SK-N-SH treated with all-trans-retinoic acid at 6 μM for 48 hours (cell line): ENCODE results near the gene C21orf58.

Source experiments
- ATAC-seq: fragments of 200-7000 bp; cut with Tn5 transposase; 3 replicates; pipeline ENCODE4 v1.9.1; 2020; ENCODE audit warnings: mild to moderate bottlenecking, moderate library complexity
- ARNTL ChIP-seq: fragments of 450-650 bp; formaldehyde crosslinking; IDR thresholded peaks from 2 replicates; pipeline ENCODE4 v1.5.0; 2020; ENCODE audit warnings: low read depth, mild to moderate bottlenecking, moderate library complexity, borderline replicate concordance
- BACH2 ChIP-seq: fragments of 250-450 bp; sonication (Bioruptor Pico); IDR thresholded peaks from 2 replicates; pipeline ENCODE4 v1.9.0; 2021; ENCODE audit warnings: mild to moderate bottlenecking, borderline replicate concordance
- CSDC2 ChIP-seq: fragments of 250-450 bp; sonication (Bioruptor Pico); IDR thresholded peaks from 2 replicates; pipeline ENCODE4 v1.5.0; 2020; ENCODE audit warnings: mild to moderate bottlenecking, moderate library complexity
- ESRRG ChIP-seq: fragments of 250-450 bp; sonication (Bioruptor Pico); IDR thresholded peaks from 2 replicates; pipeline ENCODE4 v1.6.1; 2021; ENCODE audit warnings: mild to moderate bottlenecking
- GLIS3 ChIP-seq: fragments of 250-450 bp; sonication (Bioruptor Pico); IDR thresholded peaks from 2 replicates; pipeline ENCODE4 v1.5.0; 2020; ENCODE audit warnings: mild to moderate bottlenecking, moderate library complexity
- ISL1 ChIP-seq: fragments of 250-450 bp; sonication (Bioruptor Pico); IDR thresholded peaks from 2 replicates; pipeline ENCODE4 v2.1.2; 2022; ENCODE audit warnings: mild to moderate bottlenecking, moderate library complexity
- OSR1 ChIP-seq: fragments of 250-450 bp; sonication (Bioruptor Pico); IDR thresholded peaks from 2 replicates; pipeline ENCODE4 v1.8.0; 2022; ENCODE audit warnings: moderate library complexity, mild to moderate bottlenecking, inconsistent platforms
- PPARA ChIP-seq: fragments of 250-450 bp; sonication (Bioruptor Pico); IDR thresholded peaks from 2 replicates; pipeline ENCODE4 v1.5.0; 2020; ENCODE audit warnings: mild to moderate bottlenecking, borderline replicate concordance
- RARB ChIP-seq: fragments of 250-450 bp; sonication (Bioruptor Pico); IDR thresholded peaks from 2 replicates; pipeline ENCODE4 v1.8.0; 2021; ENCODE audit warnings: mild to moderate bottlenecking, moderate library complexity
- SNAI2 ChIP-seq: fragments of 250-450 bp; sonication (Bioruptor Pico); IDR thresholded peaks from 2 replicates; pipeline ENCODE4 v1.5.0; 2020; ENCODE audit warnings: mild to moderate bottlenecking, moderate library complexity
- TCF4 ChIP-seq: fragments of 250-450 bp; sonication (Bioruptor Pico); IDR thresholded peaks from 2 replicates; pipeline ENCODE4 v1.8.0; 2021; ENCODE audit warnings: mild to moderate bottlenecking, moderate library complexity, borderline replicate concordance
- TOX ChIP-seq: fragments of 250-450 bp; sonication (Bioruptor Pico); IDR thresholded peaks from 2 replicates; pipeline ENCODE4 v1.8.0; 2021; ENCODE audit warnings: mild to moderate bottlenecking, moderate library complexity, borderline replicate concordance
- ZC3H10 ChIP-seq: fragments of 250-450 bp; sonication (Bioruptor Pico); IDR thresholded peaks from 2 replicates; pipeline ENCODE4 v1.5.1; 2021; ENCODE audit warnings: mild to moderate bottlenecking, moderate library complexity
- ZFP3 ChIP-seq: fragments of 250-450 bp; sonication (Bioruptor Pico); IDR thresholded peaks from 2 replicates; pipeline ENCODE4 v1.5.0; 2020; ENCODE audit warnings: mild to moderate bottlenecking, moderate library complexity
- ZFP30 ChIP-seq: fragments of 450-650 bp; formaldehyde crosslinking; IDR thresholded peaks from 2 replicates; pipeline ENCODE4 v1.5.0; 2022; ENCODE audit warnings: mild to moderate bottlenecking, moderate library complexity
- ZNF565 ChIP-seq: fragments of 450-650 bp; formaldehyde crosslinking; conservative IDR thresholded peaks from 2 replicates; pipeline ENCODE4 v1.5.0; 2020; ENCODE audit warnings: low read depth, mild to moderate bottlenecking, moderate library complexity
- ZNF70 ChIP-seq: fragments of 450-650 bp; formaldehyde crosslinking; IDR thresholded peaks from 2 replicates; pipeline ENCODE4 v1.5.0; 2020; ENCODE audit warnings: mild to moderate bottlenecking, moderate library complexity
- ZNF8 ChIP-seq: fragments of 450-650 bp; formaldehyde crosslinking; IDR thresholded peaks from 2 replicates; pipeline ENCODE4 v1.5.0; 2020; ENCODE audit warnings: mild to moderate bottlenecking, moderate library complexity
- TF ChIP-seq, protein P1 (sequence below): fragments of 250-450 bp; sonication (Bioruptor Pico); IDR thresholded peaks from 2 replicates; pipeline ENCODE4 v1.5.1; 2020; ENCODE audit warnings: low read depth, mild to moderate bottlenecking, moderate library complexity
- TF ChIP-seq, protein P2 (sequence below): fragments of 250-450 bp; sonication (Bioruptor Pico); IDR thresholded peaks from 2 replicates; pipeline ENCODE4 v1.8.0; 2020; ENCODE audit warnings: mild to moderate bottlenecking, moderate library complexity, borderline replicate concordance
- TF ChIP-seq, protein P3 (sequence below): fragments of 250-450 bp; sonication (Bioruptor Pico); IDR thresholded peaks from 2 replicates; pipeline ENCODE4 v1.8.0; 2021; ENCODE audit warnings: low read depth, mild to moderate bottlenecking, moderate library complexity, borderline replicate concordance
- TF ChIP-seq, protein P4 (sequence below): fragments of 250-450 bp; sonication (Bioruptor Pico); IDR thresholded peaks from 2 replicates; pipeline ENCODE4 v1.5.0; 2020; ENCODE audit warnings: mild to moderate bottlenecking, moderate library complexity

Gene C21orf58

DNA sequence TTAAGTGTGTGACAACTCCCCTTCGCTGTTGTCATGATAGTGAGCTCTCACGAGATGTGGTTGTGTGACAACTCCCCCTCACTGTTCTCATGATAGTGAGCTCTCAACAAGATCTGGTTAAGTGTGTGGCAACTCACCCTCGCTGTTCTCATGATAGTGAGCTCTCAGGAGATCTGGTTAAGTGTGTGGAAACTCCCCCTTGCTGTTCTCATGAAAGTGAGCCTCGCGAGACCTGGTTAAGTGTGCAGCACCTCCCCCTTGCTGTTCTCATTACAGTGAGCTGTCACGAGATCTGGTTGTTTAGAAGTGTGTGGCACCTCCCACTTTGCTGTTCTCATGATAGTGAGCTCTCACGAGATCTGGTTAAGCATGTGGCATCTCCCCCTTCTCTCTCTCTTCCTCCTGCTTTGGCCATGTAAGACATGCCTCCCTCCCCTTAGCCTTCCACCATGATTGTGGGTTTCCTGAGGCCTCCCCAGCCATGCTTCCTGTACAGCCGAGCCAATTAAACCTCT lies 70.0 kb downstream of the C21orf58 start:
- TF ChIP-seq, protein P1, sequence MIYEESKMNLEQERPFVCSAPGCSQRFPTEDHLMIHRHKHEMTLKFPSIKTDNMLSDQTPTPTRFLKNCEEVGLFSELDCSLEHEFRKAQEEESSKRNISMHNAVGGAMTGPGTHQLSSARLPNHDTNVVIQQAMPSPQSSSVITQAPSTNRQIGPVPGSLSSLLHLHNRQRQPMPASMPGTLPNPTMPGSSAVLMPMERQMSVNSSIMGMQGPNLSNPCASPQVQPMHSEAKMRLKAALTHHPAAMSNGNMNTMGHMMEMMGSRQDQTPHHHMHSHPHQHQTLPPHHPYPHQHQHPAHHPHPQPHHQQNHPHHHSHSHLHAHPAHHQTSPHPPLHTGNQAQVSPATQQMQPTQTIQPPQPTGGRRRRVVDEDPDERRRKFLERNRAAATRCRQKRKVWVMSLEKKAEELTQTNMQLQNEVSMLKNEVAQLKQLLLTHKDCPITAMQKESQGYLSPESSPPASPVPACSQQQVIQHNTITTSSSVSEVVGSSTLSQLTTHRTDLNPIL (CRISPR knock-in tag) = no peak
- TF ChIP-seq BACH2 (no peak), ZNF565 (CRISPR knock-in tag) (no peak), CSDC2 (CRISPR knock-in tag) (no peak), RARB (no peak), ESRRG (CRISPR knock-in tag) (no peak), ZNF70 (CRISPR knock-in tag) (no peak), GLIS3 (no peak), SNAI2 (no peak), TOX (no peak), ISL1 (CRISPR knock-in tag) (no peak), ARNTL (no peak), ZFP3 (CRISPR knock-in tag) (no peak), ZFP30 (CRISPR knock-in tag) (no peak), ZC3H10 (CRISPR knock-in tag) (no peak), OSR1 (CRISPR knock-in tag) (no peak)
- TF ChIP-seq, protein P2, sequence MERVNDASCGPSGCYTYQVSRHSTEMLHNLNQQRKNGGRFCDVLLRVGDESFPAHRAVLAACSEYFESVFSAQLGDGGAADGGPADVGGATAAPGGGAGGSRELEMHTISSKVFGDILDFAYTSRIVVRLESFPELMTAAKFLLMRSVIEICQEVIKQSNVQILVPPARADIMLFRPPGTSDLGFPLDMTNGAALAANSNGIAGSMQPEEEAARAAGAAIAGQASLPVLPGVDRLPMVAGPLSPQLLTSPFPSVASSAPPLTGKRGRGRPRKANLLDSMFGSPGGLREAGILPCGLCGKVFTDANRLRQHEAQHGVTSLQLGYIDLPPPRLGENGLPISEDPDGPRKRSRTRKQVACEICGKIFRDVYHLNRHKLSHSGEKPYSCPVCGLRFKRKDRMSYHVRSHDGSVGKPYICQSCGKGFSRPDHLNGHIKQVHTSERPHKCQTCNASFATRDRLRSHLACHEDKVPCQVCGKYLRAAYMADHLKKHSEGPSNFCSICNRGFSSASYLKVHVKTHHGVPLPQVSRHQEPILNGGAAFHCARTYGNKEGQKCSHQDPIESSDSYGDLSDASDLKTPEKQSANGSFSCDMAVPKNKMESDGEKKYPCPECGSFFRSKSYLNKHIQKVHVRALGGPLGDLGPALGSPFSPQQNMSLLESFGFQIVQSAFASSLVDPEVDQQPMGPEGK (CRISPR knock-in tag) = no peak
- TF ChIP-seq, protein P3, sequence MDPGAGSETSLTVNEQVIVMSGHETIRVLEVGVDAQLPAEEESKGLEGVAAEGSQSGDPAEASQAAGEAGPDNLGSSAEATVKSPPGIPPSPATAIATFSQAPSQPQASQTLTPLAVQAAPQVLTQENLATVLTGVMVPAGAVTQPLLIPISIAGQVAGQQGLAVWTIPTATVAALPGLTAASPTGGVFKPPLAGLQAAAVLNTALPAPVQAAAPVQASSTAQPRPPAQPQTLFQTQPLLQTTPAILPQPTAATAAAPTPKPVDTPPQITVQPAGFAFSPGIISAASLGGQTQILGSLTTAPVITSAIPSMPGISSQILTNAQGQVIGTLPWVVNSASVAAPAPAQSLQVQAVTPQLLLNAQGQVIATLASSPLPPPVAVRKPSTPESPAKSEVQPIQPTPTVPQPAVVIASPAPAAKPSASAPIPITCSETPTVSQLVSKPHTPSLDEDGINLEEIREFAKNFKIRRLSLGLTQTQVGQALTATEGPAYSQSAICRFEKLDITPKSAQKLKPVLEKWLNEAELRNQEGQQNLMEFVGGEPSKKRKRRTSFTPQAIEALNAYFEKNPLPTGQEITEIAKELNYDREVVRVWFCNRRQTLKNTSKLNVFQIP = no peak
- TF ChIP-seq, protein P4, sequence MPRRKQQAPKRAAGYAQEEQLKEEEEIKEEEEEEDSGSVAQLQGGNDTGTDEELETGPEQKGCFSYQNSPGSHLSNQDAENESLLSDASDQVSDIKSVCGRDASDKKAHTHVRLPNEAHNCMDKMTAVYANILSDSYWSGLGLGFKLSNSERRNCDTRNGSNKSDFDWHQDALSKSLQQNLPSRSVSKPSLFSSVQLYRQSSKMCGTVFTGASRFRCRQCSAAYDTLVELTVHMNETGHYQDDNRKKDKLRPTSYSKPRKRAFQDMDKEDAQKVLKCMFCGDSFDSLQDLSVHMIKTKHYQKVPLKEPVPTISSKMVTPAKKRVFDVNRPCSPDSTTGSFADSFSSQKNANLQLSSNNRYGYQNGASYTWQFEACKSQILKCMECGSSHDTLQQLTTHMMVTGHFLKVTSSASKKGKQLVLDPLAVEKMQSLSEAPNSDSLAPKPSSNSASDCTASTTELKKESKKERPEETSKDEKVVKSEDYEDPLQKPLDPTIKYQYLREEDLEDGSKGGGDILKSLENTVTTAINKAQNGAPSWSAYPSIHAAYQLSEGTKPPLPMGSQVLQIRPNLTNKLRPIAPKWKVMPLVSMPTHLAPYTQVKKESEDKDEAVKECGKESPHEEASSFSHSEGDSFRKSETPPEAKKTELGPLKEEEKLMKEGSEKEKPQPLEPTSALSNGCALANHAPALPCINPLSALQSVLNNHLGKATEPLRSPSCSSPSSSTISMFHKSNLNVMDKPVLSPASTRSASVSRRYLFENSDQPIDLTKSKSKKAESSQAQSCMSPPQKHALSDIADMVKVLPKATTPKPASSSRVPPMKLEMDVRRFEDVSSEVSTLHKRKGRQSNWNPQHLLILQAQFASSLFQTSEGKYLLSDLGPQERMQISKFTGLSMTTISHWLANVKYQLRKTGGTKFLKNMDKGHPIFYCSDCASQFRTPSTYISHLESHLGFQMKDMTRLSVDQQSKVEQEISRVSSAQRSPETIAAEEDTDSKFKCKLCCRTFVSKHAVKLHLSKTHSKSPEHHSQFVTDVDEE (CRISPR knock-in tag) = no peak
- TF ChIP-seq, all 23 proteins: peak for 0
- no peak for ATAC-seq

DNA sequence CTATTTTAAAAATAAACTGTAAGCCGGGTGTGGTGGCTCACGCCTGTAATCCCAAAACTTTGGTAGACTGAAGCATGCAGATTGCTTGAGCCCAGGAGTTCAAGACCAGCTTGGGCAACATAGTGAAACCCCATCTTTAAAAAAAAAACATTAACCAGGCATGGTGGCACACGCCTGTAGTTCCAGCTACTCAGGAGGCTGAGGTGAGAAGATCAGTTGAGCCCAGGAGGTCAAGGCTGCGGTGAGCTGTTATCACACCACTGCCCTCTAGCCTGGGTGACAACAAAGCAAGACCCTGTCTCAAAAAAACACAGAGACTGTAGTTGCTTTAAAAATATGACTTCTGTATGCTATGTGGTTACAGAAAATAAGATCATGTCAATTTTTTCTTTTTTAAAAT lies 70.8 kb downstream of the C21orf58 start:
- TF ChIP-seq OSR1 (CRISPR knock-in tag) (no peak), RARB (no peak), ARNTL (no peak), ISL1 (CRISPR knock-in tag) (no peak), TCF4 (CRISPR knock-in tag) (no peak), ZNF70 (CRISPR knock-in tag) (no peak), ZFP30 (CRISPR knock-in tag) (no peak), TOX (no peak), ZC3H10 (CRISPR knock-in tag) (no peak), SNAI2 (no peak), PPARA (no peak), ZNF8 (no peak)
- TF ChIP-seq, protein P1 (CRISPR knock-in tag) = no peak
- TF ChIP-seq, protein P3 = no peak

More for the DNA sequence above, 70.8 kb downstream of the C21orf58 start:
- no peak for ATAC-seq
